HepG2 (cell line): ENCODE results near the gene FAM83G. TPM values are rescaled to one million over a fixed set of nuclear protein-coding genes. Genes with fewer than 3 reads are reported as not detected.

Experiments used
- AGO2 ChIP-seq: fragments of 200-400 bp; formaldehyde crosslinking; optimal IDR thresholded peaks from 2 replicates; pipeline ENCODE3; 2017; ENCODE audit warnings: mild to moderate bottlenecking, low read depth, low read length, moderate library complexity
- GLMP ChIP-seq: sonication (generic); formaldehyde crosslinking; IDR thresholded peaks from 2 replicates; pipeline ENCODE4 v1.9.0; 2021; ENCODE audit warnings: missing genetic modification reagents, mild to moderate bottlenecking, borderline replicate concordance
- HNRNPH1 ChIP-seq: fragments of 200-400 bp; formaldehyde crosslinking; optimal IDR thresholded peaks from 2 replicates; pipeline ENCODE3; 2017; ENCODE audit warnings: mild to moderate bottlenecking, low read depth, low read length
- KIAA2018 ChIP-seq: sonication (generic); formaldehyde crosslinking; IDR thresholded peaks from 2 replicates; pipeline ENCODE4 v1.5.0; 2020; ENCODE audit warnings: mild to moderate bottlenecking, missing genetic modification reagents, borderline replicate concordance
- NRL ChIP-seq: sonication (generic); formaldehyde crosslinking; IDR thresholded peaks from 2 replicates; pipeline ENCODE4 v1.5.0; 2020; ENCODE audit warnings: missing genetic modification reagents, mild to moderate bottlenecking, moderate library complexity, borderline replicate concordance
- ZBTB40 ChIP-seq, 2 experiments: fragments of 450-650 bp in 1 of 2; sonication (generic) in 1 of 2; formaldehyde crosslinking in 1 of 2; IDR thresholded peaks; 2 replicates each; pipeline versions ENCODE4 v1.6.1 to v1.8.0; 2016 to 2022; ENCODE audit warnings: antibody characterized with exemption in 1 of 2, mild to moderate bottlenecking in 1 of 2, missing genetic modification reagents in 1 of 2
- ZNF17 ChIP-seq: sonication (generic); formaldehyde crosslinking; IDR thresholded peaks from 2 replicates; pipeline ENCODE4 v1.5.0; 2020; ENCODE audit warnings: mild to moderate bottlenecking, missing genetic modification reagents
- ZNF615 ChIP-seq: sonication (generic); formaldehyde crosslinking; IDR thresholded peaks from 2 replicates; pipeline ENCODE4 v1.5.0; 2020; ENCODE audit warnings: mild to moderate bottlenecking, missing genetic modification reagents, borderline replicate concordance
- polyA plus RNA-seq, 8 experiments: library from polyadenylated mRNA; depleted of rRNA in 3 of 8; stranded (reverse) in 7 of 8; unstranded in 1 of 8; fragments of >200 nt; fragmentation: Illumina TruSeq in 4 of 8; extraction: Trizol in 4 of 8; gene quantifications; 2 replicates each; pipeline versions ENCODE4 v1.2.1 to v1.2.3, GENCODE V29; 2011 to 2016; ENCODE audit warnings: low read depth in 4 of 8, missing spikeins in 1 of 8, mixed read lengths in 1 of 8; ENCODE audit not compliant: insufficient read depth in 1 of 8
- total RNA-seq, 5 experiments: library from RNA; depleted of rRNA; stranded (reverse); fragments of >200 nt; fragmentation: Illumina TruSeq; extraction: Trizol; gene quantifications; 2 replicates each; pipeline ENCODE4 v1.2.3, GENCODE V29; 2016; ENCODE audit warnings: low read depth in 1 of 5

FAM83G gene
- total and polyA plus RNA-seq, 2 of the 13 experiments (the other 11 are each of a cell fraction or from before 2014, with no cell fraction given) = 13.7 to 18.6 TPM

GRCh38 chr17:18981642-18982424, 22.7 kb downstream of the FAM83G start (continued):
- TF ChIP-seq AGO2 (peak; percentile 84), ZBTB40 (IDR thresholded peaks at IDR 0.05) (no peak), ZBTB40 (CRISPR knock-in tag; IDR thresholded peaks at IDR 0.05) (peak; percentile 66; the same call in 1 of the 2 replicates), GLMP (CRISPR knock-in tag) (no peak), KIAA2018 (CRISPR knock-in tag) (no peak), HNRNPH1 (no peak), ZNF17 (CRISPR knock-in tag) (no peak), NRL (peak; percentile 69; the same call in 1 of the 2 replicates), ZNF615 (CRISPR knock-in tag) (no peak)
